ENCODE results near the gene SRF.

Gene SRF

GRCh38 chr6:43147691-43148477 is 23.2 kb upstream of the SRF start:
- no peak for DNase-seq

- peak; percentile 39 for DNase-seq
Observed at GRCh38 chr6:43149265-43149664, 21.8 kb upstream of the SRF start.

GRCh38 chr6:43150051-43150751 is 20.9 kb upstream of the SRF start:
- DNase-seq = no peak

- no peak for DNase-seq
Observed at GRCh38 chr6:43159599-43159998, 11.5 kb upstream of the SRF start.

GRCh38 chr6:43163899-43164298 is 7.2 kb upstream of the SRF start:
- DNase-seq = no peak

- no peak for DNase-seq
Observed at GRCh38 chr6:43170417-43170930, 595 bp upstream of the SRF start.

- no peak for DNase-seq
Observed at GRCh38 chr6:43171707-43172103, 636 bp downstream of the SRF start.

- DNase-seq = no peak
Observed at GRCh38 chr6:43172104-43173007, 1.3 kb downstream of the SRF start.

- no peak for DNase-seq
Observed at GRCh38 chr6:43173591-43174262, 2.7 kb downstream of the SRF start.

GRCh38 chr6:43174263-43175112 is 3.4 kb downstream of the SRF start:
- DNase-seq = peak; percentile 99

GRCh38 chr6:43175676-43176422 is 4.8 kb downstream of the SRF start:
- no peak for DNase-seq

GRCh38 chr6:43176423-43176786 is 5.3 kb downstream of the SRF start:
- no peak for DNase-seq

- DNase-seq = no peak
Observed at GRCh38 chr6:43178150-43178549, 7.1 kb downstream of the SRF start.

- DNase-seq = no peak
Observed at GRCh38 chr6:43178951-43179830, 8.1 kb downstream of the SRF start.

- no peak for DNase-seq
Observed at GRCh38 chr6:43180058-43180457, 9.0 kb downstream of the SRF start.

GRCh38 chr6:43180985-43181384 is 9.9 kb downstream of the SRF start:
- DNase-seq = peak; percentile 34

- DNase-seq = no peak
Observed at GRCh38 chr6:43181621-43181941, 10.5 kb downstream of the SRF start.

- peak; percentile 52 for DNase-seq
Observed at GRCh38 chr6:43181942-43182860, 11.1 kb downstream of the SRF start, which contains the start of gene CUL9. TSS of gene CUL9 (plus strand) at chr6:43182196. CDS start at chr6:43184311, 2,115 bp downstream.

- DNase-seq = no peak
Observed at GRCh38 chr6:43183441-43183840, 12.4 kb downstream of the SRF start.

Measured in fibroblast of skin of right quadriceps (primary cell).